GM18508 (cell line): ENCODE results near the gene KDM4C.

ENCODE experiments used
- ATAC-seq: cut with Tn5 transposase; IDR thresholded peaks from one replicate; pipeline ENCODE4 v1.9.1; 2021; ENCODE audit warnings: moderate number of reproducible peaks; ENCODE audit not compliant: insufficient read depth, unreplicated experiment

KDM4C gene

GRCh38 chr9:6956879-6957278, 199.1 kb downstream of the KDM4C start:
- ATAC-seq: no peak

GRCh38 chr9:6959270-6960000, 201.7 kb downstream of the KDM4C start:
- no peak for ATAC-seq

GRCh38 chr9:6960777-6961176, 203.0 kb downstream of the KDM4C start:
- no peak for ATAC-seq

GRCh38 chr9:6961845-6962522, 204.2 kb downstream of the KDM4C start:
- no peak for ATAC-seq

- no peak for ATAC-seq
Observed at GRCh38 chr9:6965566-6965965, 207.8 kb downstream of the KDM4C start.

GRCh38 chr9:6968271-6968670, 210.5 kb downstream of the KDM4C start:
- no peak for ATAC-seq

- no peak for ATAC-seq
Observed at GRCh38 chr9:6969805-6970204, 212.0 kb downstream of the KDM4C start.

GRCh38 chr9:6973089-6973488, 215.3 kb downstream of the KDM4C start:
- no peak for ATAC-seq

GRCh38 chr9:6973762-6974161, 216.0 kb downstream of the KDM4C start:
- peak; percentile 97 for ATAC-seq

GRCh38 chr9:6975198-6975597, 217.4 kb downstream of the KDM4C start:
- ATAC-seq: no peak

- ATAC-seq: no peak
Observed at GRCh38 chr9:6977761-6978160, 220.0 kb downstream of the KDM4C start.

- ATAC-seq: no peak
Observed at GRCh38 chr9:6978591-6978990, 220.8 kb downstream of the KDM4C start.

GRCh38 chr9:6984941-6985578, 227.3 kb downstream of the KDM4C start:
- no peak for ATAC-seq

GRCh38 chr9:6986141-6986815, 228.5 kb downstream of the KDM4C start:
- no peak for ATAC-seq

- no peak for ATAC-seq
Observed at GRCh38 chr9:6987381-6987780, 229.6 kb downstream of the KDM4C start.

- no peak for ATAC-seq
Observed at GRCh38 chr9:6991418-6991817, 233.6 kb downstream of the KDM4C start.

GRCh38 chr9:6996061-6996854, 238.5 kb downstream of the KDM4C start:
- no peak for ATAC-seq

GRCh38 chr9:6997330-6997729, 239.6 kb downstream of the KDM4C start:
- no peak for ATAC-seq

- no peak for ATAC-seq
Observed at GRCh38 chr9:6999794-7000193, 242.0 kb downstream of the KDM4C start.

- ATAC-seq: no peak
Observed at GRCh38 chr9:7001571-7001970, 243.8 kb downstream of the KDM4C start.
